GM18502 (cell line): ENCODE results near the gene ACTR2.
"Not testable (repeated sequence)": the region's sequence is repeated elsewhere in the genome, so short reads cannot be mapped to it uniquely, and the experiment has no call there.

Source experiments
- ATAC-seq: cut with Tn5 transposase; IDR thresholded peaks from one replicate; pipeline ENCODE4 v1.9.1; 2021; ENCODE audit warnings: mild to moderate bottlenecking; ENCODE audit not compliant: unreplicated experiment, poor library complexity

ACTR2 gene

GRCh38 chr2:65227456-65228262 lies at the start of gene ACTR2:
Gene ACTR2, plus strand, starts transcription at chr2:65227831. Its CDS starts 79 bp downstream, at chr2:65227910.
- ATAC-seq: peak; percentile 92

- ATAC-seq: no peak
Observed at GRCh38 chr2:65182570-65182969, 45.1 kb upstream of the ACTR2 start.

- ATAC-seq: not testable (repeated sequence)
Observed at GRCh38 chr2:65183406-65183805, 44.2 kb upstream of the ACTR2 start.

- ATAC-seq: no peak
Observed at GRCh38 chr2:65185012-65185411, 42.6 kb upstream of the ACTR2 start.

- ATAC-seq: no peak
Observed at GRCh38 chr2:65186093-65186868, 41.4 kb upstream of the ACTR2 start.

GRCh38 chr2:65186872-65187851 lies 40.5 kb upstream of the ACTR2 start:
- no peak for ATAC-seq

- ATAC-seq: no peak
Observed at GRCh38 chr2:65193446-65193845, 34.2 kb upstream of the ACTR2 start.

- ATAC-seq: no peak
Observed at GRCh38 chr2:65198737-65199136, 28.9 kb upstream of the ACTR2 start.

- ATAC-seq: no peak
Observed at GRCh38 chr2:65199166-65199565, 28.5 kb upstream of the ACTR2 start.

- ATAC-seq: no peak
Observed at GRCh38 chr2:65199891-65200290, 27.7 kb upstream of the ACTR2 start.

GRCh38 chr2:65204461-65205210 lies 23.0 kb upstream of the ACTR2 start:
- no peak for ATAC-seq

- no peak for ATAC-seq
Observed at GRCh38 chr2:65212115-65212514, 15.5 kb upstream of the ACTR2 start.

- no peak for ATAC-seq
Observed at GRCh38 chr2:65212619-65213018, 15.0 kb upstream of the ACTR2 start.

- no peak for ATAC-seq
Observed at GRCh38 chr2:65213035-65213434, 14.6 kb upstream of the ACTR2 start.

- ATAC-seq: no peak
Observed at GRCh38 chr2:65214361-65214760, 13.3 kb upstream of the ACTR2 start.

GRCh38 chr2:65214843-65215242 lies 12.8 kb upstream of the ACTR2 start:
- ATAC-seq: no peak

GRCh38 chr2:65215946-65216345 lies 11.7 kb upstream of the ACTR2 start:
- ATAC-seq: no peak

GRCh38 chr2:65220432-65221131 lies 7.0 kb upstream of the ACTR2 start:
- ATAC-seq: no peak

- not testable (repeated sequence) for ATAC-seq
Observed at GRCh38 chr2:65221275-65221674, 6.4 kb upstream of the ACTR2 start.
